ENCODE data around the gene RNASEH2A.

The RNASEH2A gene

GRCh38 chr19:12772323-12772722, 34.1 kb upstream of the RNASEH2A start:
- Histone ChIP-seq H3K9me3 (ENCODE audit: control insufficient read depth, low read length) (no peaks in the 10 kb centered on the region), H3K4me1 (ENCODE audit: control insufficient read depth, insufficient read depth, low read length) (peaks cover 10% of the 10 kb centered on the region), H3K4me3 (ENCODE audit: insufficient read depth, low read depth, low read length) (no peak overlapping the region), H3K36me3 (ENCODE audit: control insufficient read depth, insufficient read depth, low read length) (no peaks in the 10 kb centered on the region), H3K27ac (ENCODE audit: insufficient read depth, low read depth, low read length, poor library complexity, severe bottlenecking) (no peak overlapping the region), H3K27me3 (ENCODE audit: control insufficient read depth, insufficient read depth, low read length, poor library complexity, severe bottlenecking) (peaks cover 13% of the 10 kb centered on the region)
- 82 to 87% methylated on average over 4 of the region's 4 CpGs for WGBS, 2 experiments

DNA sequence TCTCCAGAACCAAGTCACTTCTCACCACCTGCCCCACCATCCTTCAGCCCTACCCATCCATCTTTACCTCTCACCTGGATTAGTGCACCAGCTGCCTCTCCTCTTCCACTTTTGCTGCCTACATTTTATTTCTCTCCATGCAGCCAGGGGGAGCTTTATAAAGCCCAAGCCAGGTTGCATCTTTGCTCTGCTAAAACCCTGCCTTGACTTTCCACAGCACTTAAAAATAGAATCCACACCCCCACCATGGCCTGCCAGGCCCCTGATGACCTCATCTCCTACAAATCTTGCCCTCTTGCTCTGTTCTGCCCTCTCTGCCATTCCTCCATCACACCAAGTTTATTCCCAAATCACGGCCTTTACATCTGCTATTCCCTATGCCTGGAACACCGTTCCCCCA, 32.8 kb upstream of the RNASEH2A start:
- Histone ChIP-seq H3K9me3 (ENCODE audit: control insufficient read depth, low read length) (no peaks in the 10 kb centered on the region), H3K27me3 (ENCODE audit: control insufficient read depth, insufficient read depth, low read length, poor library complexity, severe bottlenecking) (peaks cover 14% of the 10 kb centered on the region), H3K27ac (ENCODE audit: insufficient read depth, low read depth, low read length, poor library complexity, severe bottlenecking) (no peak overlapping the region), H3K4me3 (ENCODE audit: insufficient read depth, low read depth, low read length) (no peak overlapping the region), H3K4me1 (ENCODE audit: control insufficient read depth, insufficient read depth, low read length) (peaks cover 13% of the 10 kb centered on the region), H3K36me3 (ENCODE audit: control insufficient read depth, insufficient read depth, low read length) (no peaks in the 10 kb centered on the region)
- 92 to 95% methylated on average over 2 of the region's 2 CpGs for WGBS, 2 experiments

GRCh38 chr19:12774588-12775555, 31.5 kb upstream of the RNASEH2A start, which contains the start of gene HOOK2:
Gene HOOK2 (minus strand): TSS chr19:12775552. CDS start chr19:12775449, 103 bp downstream.
- Histone ChIP-seq H3K4me1 (ENCODE audit: control insufficient read depth, insufficient read depth, low read length) (peaks cover 18% of the 10 kb centered on the region), H3K4me3 (ENCODE audit: insufficient read depth, low read depth, low read length) (peak within 1 kb of the TSS; percentile 67), H3K27me3 (ENCODE audit: control insufficient read depth, insufficient read depth, low read length, poor library complexity, severe bottlenecking) (peaks cover 16% of the 10 kb centered on the region), H3K36me3 (ENCODE audit: control insufficient read depth, insufficient read depth, low read length) (no peaks in the 10 kb centered on the region), H3K27ac (ENCODE audit: insufficient read depth, low read depth, low read length, poor library complexity, severe bottlenecking) (no peak within 1 kb of the TSS), H3K9me3 (ENCODE audit: control insufficient read depth, low read length) (no peaks in the 10 kb centered on the region)
- 19 to 22% methylated on average over 58 of the region's 58 CpGs for WGBS, 2 experiments

DNA sequence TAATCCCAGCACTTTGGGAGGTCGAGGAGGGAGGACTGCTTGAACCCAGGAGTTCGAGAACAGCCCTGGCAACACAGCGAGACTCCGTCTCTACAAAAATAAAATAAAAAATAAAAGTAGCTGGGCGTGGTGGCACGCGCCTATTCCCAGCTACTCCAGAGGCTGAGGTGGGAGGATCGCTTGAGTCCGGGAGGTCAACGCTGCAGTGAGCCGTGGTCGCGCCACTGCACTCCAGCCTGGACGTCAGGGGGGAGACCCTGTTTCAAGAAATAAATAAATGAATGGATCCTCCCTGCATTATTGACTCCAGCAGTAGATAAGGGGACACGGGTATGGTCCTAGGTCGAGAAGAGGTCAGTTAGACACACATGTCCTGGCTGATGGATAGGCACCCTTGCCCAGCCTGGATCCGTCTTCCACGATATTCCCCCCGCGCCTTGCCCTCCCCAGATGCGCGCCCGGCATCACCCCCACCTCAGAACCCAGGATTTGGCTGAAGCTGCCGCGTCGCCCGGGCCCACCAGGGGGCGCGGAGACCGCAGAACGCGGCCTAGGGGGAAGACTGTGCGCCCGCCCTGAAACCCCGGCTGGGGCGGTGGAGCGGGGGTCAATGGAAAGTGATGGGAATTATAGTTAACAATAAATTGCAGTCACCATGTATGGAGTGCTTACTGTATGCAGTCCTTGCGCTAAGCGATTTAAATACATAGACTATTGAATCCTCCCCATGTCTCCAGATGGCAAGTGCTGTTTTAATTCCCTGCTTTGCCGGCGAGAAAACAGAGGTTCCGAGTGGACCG, 29.0 kb upstream of the RNASEH2A start:
- Histone ChIP-seq H3K27ac (ENCODE audit: insufficient read depth, low read depth, low read length, poor library complexity, severe bottlenecking) (no peak overlapping the region), H3K4me3 (ENCODE audit: insufficient read depth, low read depth, low read length) (peak overlapping the region; percentile 48), H3K9me3 (ENCODE audit: control insufficient read depth, low read length) (no peaks in the 10 kb centered on the region), H3K36me3 (ENCODE audit: control insufficient read depth, insufficient read depth, low read length) (no peaks in the 10 kb centered on the region), H3K27me3 (ENCODE audit: control insufficient read depth, insufficient read depth, low read length, poor library complexity, severe bottlenecking) (peaks cover 11% of the 10 kb centered on the region), H3K4me1 (ENCODE audit: control insufficient read depth, insufficient read depth, low read length) (peaks cover 18% of the 10 kb centered on the region)
- 14 to 17% methylated on average over 42 to 43 of the region's 43 CpGs for WGBS, 2 experiments

GRCh38 chr19:12778017-12778904, 28.1 kb upstream of the RNASEH2A start:
- 4% methylated on average over 44 of the region's 44 CpGs for WGBS, 2 experiments
- peak overlapping the region; percentile 48 for H3K4me3 ChIP-seq (ENCODE audit: insufficient read depth, low read depth, low read length)

DNA sequence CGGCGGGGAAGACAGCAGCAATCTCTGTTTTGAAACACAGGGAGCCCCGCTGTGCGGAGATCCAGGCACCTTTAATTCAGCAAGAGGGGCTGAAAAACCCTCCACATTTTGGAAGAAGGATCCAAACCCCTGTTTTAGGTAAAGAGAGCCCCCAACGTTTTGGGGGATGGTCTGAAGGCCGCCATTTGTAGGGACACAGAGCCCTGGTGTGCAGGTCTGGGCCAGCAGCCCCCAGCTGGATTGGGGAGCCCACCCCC, 27.6 kb upstream of the RNASEH2A start:
- 21 to 28% methylated on average over 6 of the region's 6 CpGs for WGBS, 2 experiments
- Histone ChIP-seq H3K4me3 (ENCODE audit: insufficient read depth, low read depth, low read length) (peak overlapping the region; percentile 48), H3K4me1 (ENCODE audit: control insufficient read depth, insufficient read depth, low read length) (peaks cover 26% of the 10 kb centered on the region), H3K9me3 (ENCODE audit: control insufficient read depth, low read length) (no peaks in the 10 kb centered on the region), H3K27ac (ENCODE audit: insufficient read depth, low read depth, low read length, poor library complexity, severe bottlenecking) (no peak overlapping the region), H3K36me3 (ENCODE audit: control insufficient read depth, insufficient read depth, low read length) (no peaks in the 10 kb centered on the region), H3K27me3 (ENCODE audit: control insufficient read depth, insufficient read depth, low read length, poor library complexity, severe bottlenecking) (peaks cover 11% of the 10 kb centered on the region)

More at GRCh38 chr19:12778017-12778904, 28.1 kb upstream of the RNASEH2A start:
- H3K27ac ChIP-seq (ENCODE audit: insufficient read depth, low read depth, low read length, poor library complexity, severe bottlenecking) = no peak overlapping the region
- H3K9me3 ChIP-seq (ENCODE audit: control insufficient read depth, low read length) = no peaks in the 10 kb centered on the region
- H3K36me3 ChIP-seq (ENCODE audit: control insufficient read depth, insufficient read depth, low read length) = no peaks in the 10 kb centered on the region
- H3K4me1 ChIP-seq (ENCODE audit: control insufficient read depth, insufficient read depth, low read length) = peaks cover 21% of the 10 kb centered on the region
- H3K27me3 ChIP-seq (ENCODE audit: control insufficient read depth, insufficient read depth, low read length, poor library complexity, severe bottlenecking) = peaks cover 11% of the 10 kb centered on the region

GRCh38 chr19:12779162-12779993, 27.0 kb upstream of the RNASEH2A start:
- Histone ChIP-seq H3K36me3 (ENCODE audit: control insufficient read depth, insufficient read depth, low read length) (no peaks in the 10 kb centered on the region), H3K9me3 (ENCODE audit: control insufficient read depth, low read length) (no peaks in the 10 kb centered on the region), H3K27ac (ENCODE audit: insufficient read depth, low read depth, low read length, poor library complexity, severe bottlenecking) (no peak overlapping the region), H3K4me1 (ENCODE audit: control insufficient read depth, insufficient read depth, low read length) (peaks cover 28% of the 10 kb centered on the region), H3K27me3 (ENCODE audit: control insufficient read depth, insufficient read depth, low read length, poor library complexity, severe bottlenecking) (peaks cover 11% of the 10 kb centered on the region), H3K4me3 (ENCODE audit: insufficient read depth, low read depth, low read length) (no peak overlapping the region)
- WGBS, 2 experiments = 75% methylated on average over 15 of the region's 15 CpGs

GRCh38 chr19:12782174-12782423, 24.3 kb upstream of the RNASEH2A start:
- peak overlapping the region; percentile 52 for H3K4me3 ChIP-seq (ENCODE audit: insufficient read depth, low read depth, low read length)
- peaks cover 24% of the 10 kb centered on the region for H3K4me1 ChIP-seq (ENCODE audit: control insufficient read depth, insufficient read depth, low read length)
- H3K27ac ChIP-seq (ENCODE audit: insufficient read depth, low read depth, low read length, poor library complexity, severe bottlenecking) = no peak overlapping the region
- H3K36me3 ChIP-seq (ENCODE audit: control insufficient read depth, insufficient read depth, low read length) = no peaks in the 10 kb centered on the region
- 67 to 68% methylated on average over 12 of the region's 12 CpGs for WGBS, 2 experiments
- no peaks in the 10 kb centered on the region for H3K9me3 ChIP-seq (ENCODE audit: control insufficient read depth, low read length)
- H3K27me3 ChIP-seq (ENCODE audit: control insufficient read depth, insufficient read depth, low read length, poor library complexity, severe bottlenecking) = peaks cover 4% of the 10 kb centered on the region

GRCh38 chr19:12782424-12783290, 23.7 kb upstream of the RNASEH2A start:
- Histone ChIP-seq H3K36me3 (ENCODE audit: control insufficient read depth, insufficient read depth, low read length) (no peaks in the 10 kb centered on the region), H3K9me3 (ENCODE audit: control insufficient read depth, low read length) (no peaks in the 10 kb centered on the region), H3K4me1 (ENCODE audit: control insufficient read depth, insufficient read depth, low read length) (peaks cover 24% of the 10 kb centered on the region), H3K27ac (ENCODE audit: insufficient read depth, low read depth, low read length, poor library complexity, severe bottlenecking) (no peak overlapping the region), H3K4me3 (ENCODE audit: insufficient read depth, low read depth, low read length) (peak overlapping the region; percentile 52), H3K27me3 (ENCODE audit: control insufficient read depth, insufficient read depth, low read length, poor library complexity, severe bottlenecking) (peaks cover 4% of the 10 kb centered on the region)
- whole genome bisulfite sequencing, 2 experiments = 3% methylated on average over 88 of the region's 88 CpGs

Measured in ectodermal cell (in vitro differentiated cells).